Left colon (tissue), 2 donors: Measurements from ENCODE around the gene SULT1E1. TPM values are rescaled to one million over a fixed set of nuclear protein-coding genes. Genes with fewer than 3 reads are reported as not detected.

Source experiments
- ATAC-seq: fragments of 200-7000 bp; cut with Tn5 transposase; one replicate; pipeline ENCODE4 v1.9.1; 2020; ENCODE audit warnings: mild to moderate bottlenecking, moderate library complexity
- DNase-seq, 2 donors: peaks; one replicate each; pipeline ENCODE4 v3.0.0-alpha.2; 2020
- intact Hi-C, 2 donors: fragments of 100-400 bp; cut with DNase I in 1 of 2; cut with micrococcal nuclease in 1 of 2; formaldehyde crosslinking; loops; one replicate each; pipeline versions ENCODE4 v1.11.2 to v1.14.0; 2022; cut with DNase I, micrococcal nuclease
- total RNA-seq, 2 donors: library from RNA; stranded (reverse); fragmentation: NEBNext Ultra II Directional; extraction: Animal tissue kit (Norgen Biotek cat#: 25700); gene quantifications; one replicate each; pipeline ENCODE4 v1.2.1, GENCODE V29; 2021
- donor health status: DM: no; HTN: no; CAD: no.
- donor health status: DM: yes; HTN: yes; CAD: no.

SULT1E1 gene
- total RNA-seq, 2 donors from 2014 or later, result 0.47 TPM; not detected in 1

DNA sequence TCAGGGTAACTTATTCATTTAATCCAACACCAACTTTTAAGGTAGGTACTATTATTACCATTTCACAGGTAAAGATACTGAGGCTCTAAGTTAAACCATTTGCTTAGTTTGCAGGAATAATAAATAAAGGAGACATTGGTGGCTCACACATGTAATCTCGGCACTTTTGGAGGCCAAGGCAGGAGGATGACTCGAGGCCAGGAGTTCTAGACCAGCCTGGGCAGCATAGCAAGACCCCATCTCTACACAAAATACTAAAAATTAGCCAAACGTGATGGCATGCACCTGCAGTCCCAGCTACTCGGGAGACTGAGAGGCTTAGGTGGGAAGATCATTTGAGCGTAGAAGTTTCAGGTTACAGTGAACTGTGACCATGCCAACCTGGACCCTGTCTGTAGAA is 37.7 kb downstream of the SULT1E1 start:
- no peak for DNase-seq
- no peak for ATAC-seq
- intact Hi-C loops, result no loop called here

GRCh38 chr4:69818060-69818639 is 41.8 kb downstream of the SULT1E1 start:
- DNase-seq (no peak), ATAC-seq (peak; percentile 75)
- intact Hi-C loops, result no loop called here

GRCh38 chr4:69816236-69816635 is 43.7 kb downstream of the SULT1E1 start:
- DNase-seq (no peak), ATAC-seq (no peak)
- intact Hi-C loops, result no loop called here

- ATAC-seq, result peak; percentile 26
- DNase-seq, result no peak
- intact Hi-C loops, result no loop called here
These were observed 46.3 kb downstream of the SULT1E1 start for GRCh38 chr4:69813628-69814027.

DNA sequence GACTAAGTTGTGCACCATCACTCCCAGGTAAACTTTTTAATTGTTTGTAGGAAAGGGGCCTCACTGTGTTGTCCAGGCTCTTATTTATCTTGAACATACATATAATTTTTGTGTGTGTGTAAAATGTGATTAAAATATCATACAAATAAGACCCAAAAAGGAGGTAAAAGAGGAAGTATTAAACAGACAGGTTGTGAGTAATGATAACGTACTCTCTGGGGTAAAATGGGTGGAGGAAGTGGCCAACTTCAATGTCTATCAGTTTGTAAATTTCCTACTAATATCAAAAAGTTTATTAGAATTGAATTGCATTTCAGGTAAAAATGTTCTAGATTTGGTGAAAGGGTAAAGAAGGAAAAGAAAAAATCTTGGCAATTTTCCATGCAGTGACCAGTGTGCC is 48.8 kb downstream of the SULT1E1 start:
- intact Hi-C loops, result no loop called here
- ATAC-seq (no peak), DNase-seq (no peak)

- ATAC-seq, result no peak
These were observed 59.3 kb downstream of the SULT1E1 start for GRCh38 chr4:69800599-69800998.

GRCh38 chr4:69799337-69799736 is 60.6 kb downstream of the SULT1E1 start:
- DNase-seq (no peak), ATAC-seq (no peak)
- intact Hi-C loops, result no loop called here

More at GRCh38 chr4:69800599-69800998, 59.3 kb downstream of the SULT1E1 start:
- intact Hi-C loops, result no loop called here
- DNase-seq, result no peak

- ATAC-seq, result no peak
- intact Hi-C loops, result no loop called here
These were observed 66.2 kb downstream of the SULT1E1 start for GRCh38 chr4:69793732-69794131.

More at GRCh38 chr4:69793732-69794131, 66.2 kb downstream of the SULT1E1 start:
- DNase-seq, result no peak

Other genes starting within 250 kb of the SULT1E1 start
- not detected for gene UGT2A2, start 220.5 kb downstream of the SULT1E1 start, total RNA-seq
- not detected for gene UGT2A1, start 206.9 kb downstream of the SULT1E1 start, total RNA-seq
- gene SULT1B1, start 99.5 kb downstream of the SULT1E1 start, total RNA-seq, result 100 to 1,000 TPM; 294 to 331 TPM
- gene CSN1S1, start 70.9 kb upstream of the SULT1E1 start, total RNA-seq, result not detected
- gene CSN2, start 105.6 kb upstream of the SULT1E1 start, total RNA-seq, result not detected
- not detected for gene STATH, start 135.8 kb upstream of the SULT1E1 start, total RNA-seq
- not detected for gene HTN3, start 168.3 kb upstream of the SULT1E1 start, total RNA-seq
- not detected for gene HTN1, start 190.3 kb upstream of the SULT1E1 start, total RNA-seq